Endothelial cell of umbilical vein (primary cell): ENCODE measurements around the gene XPO5. TPM values are rescaled to one million over a fixed set of nuclear protein-coding genes. Genes with fewer than 3 reads are reported as not detected.

Source experiments
- BruUV-seq: library from RNA; stranded (reverse); fragments of 400-500 nt; replicated peaks from 2 replicates; lab custom pipeline; 2021; lab: Mats Ljungman, UMichigan
- CTCF ChIA-PET: fragments of 300-600, 350-600 bp; sonication (Branson Sonifier 250); formaldehyde crosslinking; loops from one replicate; lab custom pipeline; 2021; ENCODE audit warnings: antibody characterized with exemption, inconsistent platforms; lab: Charles Lee
- POLR2A ChIA-PET: fragments of 300-600, 350-600 bp; sonication (Branson Sonifier 250); formaldehyde crosslinking; loops from one replicate; lab custom pipeline; 2021; ENCODE audit warnings: antibody characterized with exemption, inconsistent platforms; lab: Charles Lee
- DNase-seq: peaks from one replicate; pipeline ENCODE4 v3.0.0-alpha.2; 2011; ENCODE audit warnings: low read depth, low spot score
- FAIRE-seq: peaks from 2 replicates; lab custom pipeline; 2011; peaks lifted over from hg19 to GRCh38; lab: Jason Lieb, UNC
- H2AFZ ChIP-seq: 2 replicates; pipeline ENCODE4 v1.6.0; 2012; ENCODE audit warnings: low read depth, low read length, control low read depth, inconsistent platforms
- H3K27ac ChIP-seq: 2 replicates; pipeline ENCODE4 v1.5.1; 2011; ENCODE audit warnings: low read depth, mild to moderate bottlenecking, control low read depth, low read length, moderate library complexity; ENCODE audit not compliant: insufficient read depth
- H3K27me3 ChIP-seq, 2 experiments: 2 replicates each; pipeline versions ENCODE4 v1.6.0 to v1.6.1; 2011; ENCODE audit warnings: low read length in 2 of 2, mixed read lengths in 1 of 2; ENCODE audit not compliant: control insufficient read depth in 2 of 2, insufficient read depth in 2 of 2
- H3K36me3 ChIP-seq, 2 experiments: 2 replicates in 1 of 2; 3 replicates in 1 of 2; pipeline ENCODE4 v1.5.1; 2011; ENCODE audit warnings: low read length in 2 of 2, mild to moderate bottlenecking in 1 of 2, moderate library complexity in 1 of 2; ENCODE audit not compliant: control insufficient read depth in 2 of 2, insufficient read depth in 2 of 2; ENCODE audit errors: extremely low read depth in 1 of 2
- H3K4me1 ChIP-seq: 3 replicates; pipeline ENCODE4 v1.5.1; 2011; ENCODE audit warnings: mild to moderate bottlenecking, low read length; ENCODE audit not compliant: control insufficient read depth, insufficient read depth; ENCODE audit errors: extremely low read depth
- H3K4me2 ChIP-seq: 2 replicates; pipeline ENCODE4 v1.6.1; 2011; ENCODE audit warnings: low read length, control low read depth, mixed read lengths; ENCODE audit not compliant: insufficient read depth
- H3K4me3 ChIP-seq, 3 experiments: fragments of 200-600 bp in 1 of 3; sonication (generic), shearing (Covaris generic) in 1 of 3; replicated peaks in 1 of 3; 2 replicates each; pipeline ENCODE4 v1.5.1; 2011 to 2016; ENCODE audit warnings: control low read depth in 3 of 3, low read length in 3 of 3, mild to moderate bottlenecking in 2 of 3, inconsistent platforms in 1 of 3, low read depth in 1 of 3, moderate library complexity in 1 of 3; ENCODE audit not compliant: insufficient read depth in 1 of 3
- H3K79me2 ChIP-seq: 2 replicates; pipeline ENCODE4 v1.6.0; 2012; ENCODE audit warnings: low read length, inconsistent platforms; ENCODE audit not compliant: control insufficient read depth, insufficient read depth
- H3K9ac ChIP-seq: replicated peaks from 2 replicates; pipeline ENCODE3; 2011; ENCODE audit warnings: low read length, control low read depth; ENCODE audit not compliant: insufficient read depth; ENCODE audit errors: extremely low read depth
- H3K9me1 ChIP-seq: replicated peaks from 3 replicates; pipeline ENCODE4 v1.6.0; 2011; ENCODE audit warnings: mild to moderate bottlenecking, low read length; ENCODE audit not compliant: control insufficient read depth, insufficient read depth; ENCODE audit errors: extremely low read depth
- H3K9me3 ChIP-seq: replicated peaks from 2 replicates; pipeline ENCODE4 v1.5.1; 2012; ENCODE audit warnings: low read length, inconsistent platforms; ENCODE audit not compliant: control insufficient read depth, insufficient read depth
- H4K20me1 ChIP-seq: replicated peaks from 2 replicates; pipeline ENCODE3; 2011; ENCODE audit warnings: mild to moderate bottlenecking, low read length; ENCODE audit not compliant: control insufficient read depth, insufficient read depth; ENCODE audit errors: extremely low read depth
- GATA2 ChIP-seq: IDR thresholded peaks from 2 replicates; pipeline ENCODE4 v1.7.0; 2011; ENCODE audit warnings: low read depth, mild to moderate bottlenecking, moderate library complexity, mixed read lengths, low read length; ENCODE audit not compliant: insufficient read length, insufficient read depth
- JUN ChIP-seq: IDR thresholded peaks from 2 replicates; pipeline ENCODE4 v1.6.1; 2011; ENCODE audit warnings: borderline replicate concordance, low read depth; ENCODE audit not compliant: insufficient read length, insufficient read depth
- POLR2A ChIP-seq: IDR thresholded peaks from 2 replicates; pipeline ENCODE4 v1.6.1; 2012; ENCODE audit warnings: low read depth, mild to moderate bottlenecking, control low read depth, low read length
- dilution Hi-C: fragments of 300-500 bp; cut with MboI; formaldehyde crosslinking; loops from one replicate; pipeline ENCODE4 v1.15.0; 2019; ENCODE audit warnings: low sequenced_read_pairs; ENCODE audit not compliant: extremely low pct_ligation_motif_present
- intact Hi-C: fragments of 100-400 bp; cut with micrococcal nuclease; formaldehyde crosslinking; loops from one replicate; pipeline ENCODE4 v1.10.0; 2022
- polyA plus RNA-seq, 4 experiments: library from polyadenylated mRNA; depleted of rRNA in 3 of 4; stranded (reverse) in 3 of 4; unstranded in 1 of 4; fragments of >200 nt; gene quantifications; 2 replicates each; pipeline versions ENCODE4 v1.2.1 to v1.2.3, GENCODE V29; 2011 to 2012; ENCODE audit warnings: missing spikeins in 1 of 4
- total RNA-seq: library from RNA; stranded (reverse); gene quantifications from 2 replicates; pipeline ENCODE4 v1.2.3, GENCODE V29; 2021
- TF ChIP-seq, protein P1 (sequence below), 2 donors: IDR thresholded peaks; 1 replicate in 1 of 2; 2 replicates in 1 of 2; pipeline ENCODE4 v1.5.1; 2011; ENCODE audit warnings: low read length in 2 of 2, mild to moderate bottlenecking in 2 of 2, moderate library complexity in 2 of 2, control low read depth in 1 of 2, inconsistent platforms in 1 of 2, low read depth in 1 of 2; ENCODE audit not compliant: insufficient read depth in 1 of 2; ENCODE audit errors: extremely low read depth in 1 of 2

Gene XPO5
- total and polyA plus RNA-seq, 2 donors (not counting 3 experiments of a cell fraction or from before 2014, with no cell fraction given), result 28.4 to 50.0 TPM

GRCh38 chr6:43496370-43497128 is 79.3 kb downstream of the XPO5 start:
- Histone ChIP-seq H3K9me1 (no peaks in the 10 kb centered on the region), H3K4me1 (peaks cover 27% of the 10 kb centered on the region), H3K36me3 (peaks cover 0 to 4% of the 10 kb centered on the region in 2 experiments), H4K20me1 (no peaks in the 10 kb centered on the region), H3K4me2 (no peak overlapping the region), H3K27ac (no peak overlapping the region), H3K79me2 (no peaks in the 10 kb centered on the region), H3K4me3 (no peak overlapping the region), H2AFZ (no peak overlapping the region), H3K27me3 (no peaks in the 10 kb centered on the region), H3K9ac (no peak overlapping the region), H3K9me3 (no peaks in the 10 kb centered on the region)
- POLR2A ChIA-PET, result no interaction called here
- CTCF ChIA-PET, result interaction anchor here (0.6 to 19.0 kb wide), 11 partner anchors 10 to 432 kb away, joined by 3 to 289 read pairs (median 4); partner anchors contain the start of genes ABCC10, DLK2, DNPH1 and LRRC73
- FAIRE-seq (peak; percentile 12), DNase-seq (peak; percentile 27)
- dilution Hi-C loops, result no loop called here
- no TSS peak for BruUV-seq
- TF ChIP-seq GATA2 (no peak), JUN (no peak), POLR2A (no peak)
- TF ChIP-seq, protein P1, sequence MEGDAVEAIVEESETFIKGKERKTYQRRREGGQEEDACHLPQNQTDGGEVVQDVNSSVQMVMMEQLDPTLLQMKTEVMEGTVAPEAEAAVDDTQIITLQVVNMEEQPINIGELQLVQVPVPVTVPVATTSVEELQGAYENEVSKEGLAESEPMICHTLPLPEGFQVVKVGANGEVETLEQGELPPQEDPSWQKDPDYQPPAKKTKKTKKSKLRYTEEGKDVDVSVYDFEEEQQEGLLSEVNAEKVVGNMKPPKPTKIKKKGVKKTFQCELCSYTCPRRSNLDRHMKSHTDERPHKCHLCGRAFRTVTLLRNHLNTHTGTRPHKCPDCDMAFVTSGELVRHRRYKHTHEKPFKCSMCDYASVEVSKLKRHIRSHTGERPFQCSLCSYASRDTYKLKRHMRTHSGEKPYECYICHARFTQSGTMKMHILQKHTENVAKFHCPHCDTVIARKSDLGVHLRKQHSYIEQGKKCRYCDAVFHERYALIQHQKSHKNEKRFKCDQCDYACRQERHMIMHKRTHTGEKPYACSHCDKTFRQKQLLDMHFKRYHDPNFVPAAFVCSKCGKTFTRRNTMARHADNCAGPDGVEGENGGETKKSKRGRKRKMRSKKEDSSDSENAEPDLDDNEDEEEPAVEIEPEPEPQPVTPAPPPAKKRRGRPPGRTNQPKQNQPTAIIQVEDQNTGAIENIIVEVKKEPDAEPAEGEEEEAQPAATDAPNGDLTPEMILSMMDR (IDR thresholded peaks at IDR 0.05; ENCODE audit: extremely low read depth in 1 of 2, insufficient read depth in 1 of 2, low read depth in 1 of 2, low read length in 2 of 2), result peak; percentile 30 to 54
- intact Hi-C loops, result no loop called here
